Calu3 (cell line): ENCODE results near the gene VEZF1. TPM values are rescaled to one million over a fixed set of nuclear protein-coding genes. Genes with fewer than 3 reads are reported as not detected.

ENCODE experiments used
- BruUV-seq: library from RNA; stranded (reverse); fragments of 400-500 nt; replicated peaks from 2 replicates; lab custom pipeline; 2021; lab: Mats Ljungman, UMichigan
- CTCF ChIA-PET: fragments of 300-600 bp; sonication (Branson Sonifier 250); formaldehyde crosslinking; loops from one replicate; lab custom pipeline; 2022; ENCODE audit warnings: antibody characterized with exemption; lab: Charles Lee
- DNase-seq: peaks from one replicate; pipeline ENCODE4 v3.0.0; 2022
- H3K27ac Mint-ChIP-seq: one replicate; pipeline ENCODE4 v1.8.0; 2022; ENCODE audit warnings: mixed read lengths; ENCODE audit not compliant: unreplicated experiment
- H3K27me3 Mint-ChIP-seq: one replicate; pipeline ENCODE4 v1.8.0; 2022; ENCODE audit warnings: mixed read lengths; ENCODE audit not compliant: unreplicated experiment
- H3K36me3 Mint-ChIP-seq: one replicate; pipeline ENCODE4 v1.8.0; 2022; ENCODE audit warnings: mild to moderate bottlenecking, moderate library complexity, mixed read lengths; ENCODE audit not compliant: insufficient read depth, unreplicated experiment
- H3K4me1 Mint-ChIP-seq: one replicate; pipeline ENCODE4 v1.8.0; 2022; ENCODE audit warnings: mild to moderate bottlenecking, low read depth, mixed read lengths; ENCODE audit not compliant: unreplicated experiment
- H3K4me3 Mint-ChIP-seq: one replicate; pipeline ENCODE4 v1.8.0; 2022; ENCODE audit warnings: mild to moderate bottlenecking, low read depth, moderate library complexity, mixed read lengths; ENCODE audit not compliant: unreplicated experiment
- H3K9me3 Mint-ChIP-seq: one replicate; pipeline ENCODE4 v1.8.0; 2022; ENCODE audit warnings: low read depth, mixed read lengths; ENCODE audit not compliant: unreplicated experiment
- CTCF ChIP-seq: fragments of 200-600 bp; IDR thresholded peaks from one replicate; pipeline ENCODE4 v1.8.0; 2022; ENCODE audit warnings: antibody characterized with exemption; ENCODE audit not compliant: unreplicated experiment
- intact Hi-C: fragments of 100-400 bp; cut with micrococcal nuclease; formaldehyde crosslinking; loops from one replicate; pipeline ENCODE4 v1.10.0; 2022; ENCODE audit not compliant: unreplicated experiment
- total RNA-seq: library from RNA; stranded (reverse); gene quantifications from 2 replicates; pipeline ENCODE4 v1.2.3, GENCODE V29; 2022

VEZF1 gene
- total RNA-seq, 1 experiment from 2014 or later = 40.4 TPM

GRCh38 chr17:57943140-57943539, 44.9 kb downstream of the VEZF1 start:
- no peak for DNase-seq
- Mint-ChIP-seq H3K27me3 (no peaks in the 10 kb centered on the region), H3K9me3 (no peaks in the 10 kb centered on the region), H3K4me1 (peaks cover 56% of the 10 kb centered on the region), H3K36me3 (peaks cover 18% of the 10 kb centered on the region), H3K4me3 (no peak overlapping the region), H3K27ac (no peak overlapping the region)
- BruUV-seq = no TSS peak
- intact Hi-C loops = no loop called here
- CTCF ChIA-PET = no interaction called here
- no peak for TF ChIP-seq CTCF

DNA sequence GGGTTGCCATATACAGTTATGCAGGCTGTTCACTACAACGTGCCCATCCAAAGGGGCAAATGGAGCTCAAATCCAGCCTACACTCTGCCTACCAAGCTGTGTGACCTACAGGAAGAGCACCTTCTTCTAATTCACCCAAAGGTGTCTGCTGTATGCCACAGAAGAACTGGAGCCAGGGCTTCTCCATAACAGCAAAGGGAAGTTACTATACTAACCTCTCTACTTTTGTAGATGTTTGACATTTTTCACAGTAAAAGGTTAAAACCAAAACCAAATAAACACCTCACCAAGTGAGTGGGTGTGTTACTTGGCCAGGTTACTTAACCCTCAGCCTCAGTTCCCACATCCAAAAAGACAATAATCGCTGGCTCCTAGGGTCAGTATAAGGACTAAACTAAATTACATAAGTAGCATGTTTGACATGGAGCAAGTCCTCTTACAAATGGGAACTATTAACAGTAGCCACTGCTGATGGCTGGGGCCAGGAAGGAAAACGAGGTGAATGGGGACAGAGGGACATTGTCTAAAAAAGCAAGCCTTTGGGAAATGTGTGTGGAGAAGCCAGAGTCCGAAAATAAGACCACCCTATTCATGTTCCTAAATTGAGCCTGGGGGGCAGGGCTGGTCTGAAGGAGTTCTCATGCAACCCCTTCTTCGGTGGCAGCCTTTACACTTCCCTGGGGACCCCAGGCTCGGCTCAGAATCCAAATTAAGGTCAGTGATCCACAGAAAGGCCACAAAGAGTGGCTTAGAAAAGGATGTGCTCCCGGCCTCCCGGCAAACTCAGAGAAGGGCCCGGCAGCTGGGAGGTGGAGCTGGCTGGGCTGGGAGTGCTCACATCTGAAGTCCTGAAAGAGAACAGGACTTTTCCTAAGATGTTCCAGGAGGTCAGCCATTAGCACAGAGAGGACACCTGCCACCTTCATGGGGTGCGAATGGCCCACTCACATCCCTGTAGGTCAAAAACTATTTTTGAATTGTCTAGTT, 46.4 kb downstream of the VEZF1 start:
- peaks cover 48% of the 10 kb centered on the region for H3K4me1 Mint-ChIP-seq
- H3K27me3 Mint-ChIP-seq = no peaks in the 10 kb centered on the region
- DNase-seq = no peak
- peak overlapping the region; percentile 42 for H3K27ac Mint-ChIP-seq
- no peak for TF ChIP-seq CTCF
- peaks cover 14% of the 10 kb centered on the region for H3K36me3 Mint-ChIP-seq
- intact Hi-C loops = no loop called here
- CTCF ChIA-PET = interaction anchor here (1.5 kb wide), 1 partner anchor 23 kb away, joined by 4 read pairs; no protein-coding TSS in a partner anchor
- H3K9me3 Mint-ChIP-seq = no peaks in the 10 kb centered on the region
- no peak overlapping the region for H3K4me3 Mint-ChIP-seq
- BruUV-seq = no TSS peak

GRCh38 chr17:57940653-57941329, 47.3 kb downstream of the VEZF1 start:
- H3K9me3 Mint-ChIP-seq = no peaks in the 10 kb centered on the region
- CTCF ChIA-PET = interaction anchor here (1.5 kb wide), 1 partner anchor 23 kb away, joined by 4 read pairs; no protein-coding TSS in a partner anchor
- peaks cover 43% of the 10 kb centered on the region for H3K4me1 Mint-ChIP-seq
- TF ChIP-seq CTCF = no peak
- BruUV-seq = no TSS peak
- H3K27me3 Mint-ChIP-seq = no peaks in the 10 kb centered on the region
- H3K27ac Mint-ChIP-seq = no peak overlapping the region
- peaks cover 16% of the 10 kb centered on the region for H3K36me3 Mint-ChIP-seq
- no peak overlapping the region for H3K4me3 Mint-ChIP-seq
- DNase-seq = no peak
- intact Hi-C loops = no loop called here

GRCh38 chr17:57940231-57940630, 47.8 kb downstream of the VEZF1 start:
- Mint-ChIP-seq H3K9me3 (no peaks in the 10 kb centered on the region), H3K27me3 (no peaks in the 10 kb centered on the region), H3K4me1 (peaks cover 48% of the 10 kb centered on the region), H3K36me3 (peaks cover 21% of the 10 kb centered on the region), H3K27ac (no peak overlapping the region), H3K4me3 (no peak overlapping the region)
- no TSS peak for BruUV-seq
- DNase-seq = no peak
- intact Hi-C loops = no loop called here
- no peak for TF ChIP-seq CTCF
- CTCF ChIA-PET = interaction anchor here (0.7 to 1.5 kb wide), 2 partner anchors 22 to 428 kb away, joined by 4 read pairs; no protein-coding TSS in a partner anchor
